Measurements from ENCODE around the gene CCDC142. TPM values are rescaled to one million over a fixed set of nuclear protein-coding genes. Genes with fewer than 3 reads are reported as not detected.

The CCDC142 gene
- polyA plus RNA-seq, 1 of the 3 experiments (the other 2 are of a cell fraction), result 8.7 TPM

- TF ChIP-seq USF1 (IDR thresholded peaks at IDR 0.05; ENCODE audit: borderline replicate concordance, low read depth) (no peak), TAF1 (IDR thresholded peaks at IDR 0.05; ENCODE audit: borderline replicate concordance, low read depth, low read length) (no peak), NFIC (IDR thresholded peaks at IDR 0.05; ENCODE audit: borderline replicate concordance) (no peak), RCOR1 (IDR thresholded peaks at IDR 0.05; ENCODE audit: low read length) (no peak)
Measured at GRCh38 chr2:74504591-74504990, 21.8 kb upstream of the CCDC142 start (continued).

- DNase-seq, result no peak
- POLR2A ChIA-PET, result interaction anchor here (0.5 to 1.0 kb wide), 2 partner anchors 11 to 81 kb away, joined by 3 to 6 read pairs; partner anchors contain the start of gene TLX2
- WGBS (ENCODE audit: low lambda C conversion rate), result 95% methylated on average over 43 of the region's 45 CpGs
- peaks cover 17% of the 10 kb centered on the region; the same call in 1 of the 2 replicates for H3K79me2 ChIP-seq (ENCODE audit: insufficient read depth)
- peaks cover 17% of the 10 kb centered on the region for H3F3A ChIP-seq (replicated peaks; ENCODE audit: insufficient read depth)
- no peak overlapping the region for H2AFZ ChIP-seq (ENCODE audit: low read depth)
- peaks cover 19 to 43% of the 10 kb centered on the region in 2 experiments; a peak in 3 of 4 replicates for H3K4me1 ChIP-seq (ENCODE audit: control insufficient read depth in 1 of 2, insufficient read depth in 2 of 2, low read depth in 1 of 2, low read length in 1 of 2)
- no peaks in the 10 kb centered on the region for H3K27me3 ChIP-seq (ENCODE audit: insufficient read depth)
- peaks cover 15 to 20% of the 10 kb centered on the region in 2 experiments for H3K36me3 ChIP-seq (replicated peaks in 1 of 2; ENCODE audit: control insufficient read depth in 1 of 2, insufficient read depth in 2 of 2, low read length in 1 of 2)
- no peaks in the 10 kb centered on the region for H3K9me3 ChIP-seq
- H3K27ac ChIP-seq (ENCODE audit: low read depth in 2 of 2, low read length in 1 of 2), result no peak overlapping the region
- no peaks in the 10 kb centered on the region for H4K20me1 ChIP-seq (ENCODE audit: insufficient read depth)
- CTCF ChIA-PET, result interaction anchor here (1.0 to 7.5 kb wide), 5 partner anchors 9 to 87 kb away, joined by 3 to 56 read pairs (median 3); partner anchors contain the start of genes CCDC142 and TTC31
- no peak for TF ChIP-seq EZH2phosphoT487 (IDR thresholded peaks at IDR 0.05; ENCODE audit: borderline replicate concordance, low read depth)
- TF ChIP-seq RFX5 (IDR thresholded peaks at IDR 0.05; ENCODE audit: low read length), result no peak
- no peak for TF ChIP-seq YY1 (IDR thresholded peaks at IDR 0.05; ENCODE audit: low read depth)
- TF ChIP-seq MAX (IDR thresholded peaks at IDR 0.05; ENCODE audit: low read depth), result no peak
- TF ChIP-seq TCF12 (IDR thresholded peaks at IDR 0.05), result no peak
- TF ChIP-seq FOSL2 (IDR thresholded peaks at IDR 0.05; ENCODE audit: borderline replicate concordance, low read depth), result no peak
- TF ChIP-seq GATA2 (CRISPR knock-in tag; IDR thresholded peaks at IDR 0.05), result no peak
- H3K4me2 ChIP-seq, result no peak overlapping the region
- no peak overlapping the region for H3K9ac ChIP-seq
- H3K4me3 ChIP-seq (ENCODE audit: low read depth in 2 of 2, low read length in 1 of 2), result no peak overlapping the region
- no peaks in the 10 kb centered on the region for H3K9me2 ChIP-seq
Measured at GRCh38 chr2:74503506-74504475, 21.0 kb upstream of the CCDC142 start.

Measured in SK-N-SH (cell line).